Stimulated activated CD4-positive, alpha-beta T cell treated with anti-CD3 and anti-CD28 coated beads, Interleukin-2, amount 100 ng/mL, for 4 hours (primary cell): ENCODE data around the gene ODR4.
"Not testable (repeated sequence)": the region's sequence is repeated elsewhere in the genome, so short reads cannot be mapped to it uniquely, and the experiment has no call there.

ENCODE experiments used
- DNase-seq: peaks from one replicate; pipeline ENCODE4 v3.0.0-alpha.2; 2020; ENCODE audit warnings: low read depth

ODR4 gene

DNA sequence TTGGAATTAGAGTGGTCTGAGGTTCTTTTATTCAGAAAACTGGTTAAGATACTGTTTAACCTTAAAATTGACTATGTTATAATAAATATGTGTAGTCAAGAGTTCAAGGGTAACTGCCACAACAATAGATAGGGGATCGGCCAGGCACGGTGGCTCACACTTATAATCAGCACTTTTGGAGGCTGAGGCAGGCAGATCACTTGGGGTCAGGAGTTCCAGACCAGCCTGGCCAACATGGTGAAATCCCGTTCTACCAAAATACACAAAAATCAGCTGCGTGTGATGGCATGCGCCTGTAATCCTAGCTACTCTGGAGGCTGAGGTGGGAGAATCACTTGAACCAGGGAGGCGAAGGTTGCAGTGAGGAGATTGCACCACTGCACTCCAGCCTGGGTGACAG lies 45.8 kb downstream of the ODR4 start:
- no peak for DNase-seq

DNA sequence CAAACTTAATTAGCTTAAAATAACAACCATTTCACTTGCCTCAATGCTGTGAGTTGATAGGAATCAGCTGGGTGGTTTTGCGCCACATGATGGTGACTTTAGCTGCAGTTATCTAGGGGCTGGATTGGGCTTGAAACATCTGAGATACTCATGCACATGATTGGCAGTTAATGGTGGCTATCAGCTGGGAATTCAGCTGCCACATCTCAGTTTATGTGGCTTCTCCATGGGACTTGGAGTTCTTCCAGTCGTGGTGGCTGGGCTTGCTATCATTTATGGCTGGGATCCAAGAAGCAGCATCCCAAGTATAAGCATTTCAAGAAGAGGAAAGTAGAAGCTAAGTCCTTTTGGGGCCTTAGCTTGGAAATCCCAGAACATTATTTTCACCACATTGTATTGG lies 48.9 kb downstream of the ODR4 start:
- DNase-seq: no peak

DNA sequence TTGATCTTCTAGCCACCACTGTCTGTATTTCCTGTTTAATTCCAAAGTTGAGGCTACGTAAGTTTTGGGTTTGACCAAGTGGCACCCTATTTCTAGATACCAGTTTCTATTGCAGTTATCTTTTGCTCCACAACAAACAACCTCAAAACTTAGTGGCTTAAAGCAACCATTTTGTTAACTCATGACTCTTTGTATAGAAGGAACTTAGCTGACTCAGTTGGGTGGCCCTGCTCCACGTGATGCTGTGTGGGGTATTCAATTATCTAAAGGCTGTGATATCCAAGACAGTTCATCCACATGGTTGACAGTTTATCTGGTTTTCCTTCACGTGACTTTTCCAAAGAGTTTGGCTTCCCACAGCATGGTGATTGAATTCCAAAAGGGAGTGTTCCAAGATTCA lies 50.5 kb downstream of the ODR4 start:
- no peak for DNase-seq

DNA sequence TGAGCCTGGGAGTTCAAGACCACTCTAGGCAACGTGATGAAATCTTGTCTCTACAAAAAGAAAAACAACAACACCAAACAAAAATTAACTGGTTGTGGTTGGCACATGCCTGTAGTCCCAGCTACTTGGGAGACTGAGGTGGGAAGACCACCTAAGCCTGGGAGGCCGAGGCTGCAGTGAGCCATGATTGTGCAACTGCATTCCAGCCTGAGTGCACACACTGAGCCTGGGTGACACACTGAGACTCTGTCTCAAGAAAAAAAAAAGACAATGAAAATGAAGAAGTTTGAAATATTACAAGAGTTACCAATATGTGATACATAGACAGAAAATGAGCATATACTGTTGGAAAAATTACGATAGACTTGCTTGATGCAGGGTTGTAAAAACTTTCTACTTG lies 53.4 kb downstream of the ODR4 start:
- DNase-seq: no peak

DNA sequence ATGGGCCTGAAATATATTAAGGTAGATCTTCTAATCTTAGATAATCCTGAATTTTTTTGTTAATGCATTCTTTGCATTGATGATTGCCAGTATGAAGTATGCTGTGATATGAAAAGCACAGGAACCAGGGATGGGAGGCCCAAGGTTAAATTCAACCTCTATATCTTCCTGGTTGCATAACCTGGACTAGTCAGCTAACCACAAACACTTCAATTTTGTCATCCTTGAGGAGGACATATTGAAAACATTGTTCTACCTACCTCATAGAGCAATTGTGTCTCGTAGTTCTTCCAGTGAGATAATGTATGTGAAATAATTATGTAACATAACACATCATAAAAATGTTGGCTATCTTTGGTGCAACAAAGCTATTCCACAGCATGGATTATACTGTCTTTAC lies 59.7 kb downstream of the ODR4 start:
- DNase-seq: no peak

DNA sequence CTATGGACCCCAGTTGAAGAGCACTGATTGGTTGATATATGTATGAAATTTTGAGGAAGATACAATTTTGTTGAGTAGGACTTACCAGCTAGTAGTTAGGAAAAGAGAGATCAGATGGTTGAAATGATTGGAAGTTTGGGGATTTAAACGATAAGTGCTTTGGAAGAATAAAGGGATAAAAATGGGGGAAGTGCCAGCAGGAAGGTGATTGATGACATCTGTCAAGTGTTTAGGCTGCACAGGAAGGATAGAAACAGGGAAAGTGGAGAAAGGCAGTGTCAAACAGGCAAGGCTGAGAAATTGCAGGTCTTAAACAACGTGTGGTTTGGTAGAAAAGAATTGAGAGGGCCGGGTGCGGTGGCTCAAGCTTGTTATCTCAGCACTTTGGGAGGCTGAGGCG lies 62.9 kb downstream of the ODR4 start:
- no peak for DNase-seq

DNA sequence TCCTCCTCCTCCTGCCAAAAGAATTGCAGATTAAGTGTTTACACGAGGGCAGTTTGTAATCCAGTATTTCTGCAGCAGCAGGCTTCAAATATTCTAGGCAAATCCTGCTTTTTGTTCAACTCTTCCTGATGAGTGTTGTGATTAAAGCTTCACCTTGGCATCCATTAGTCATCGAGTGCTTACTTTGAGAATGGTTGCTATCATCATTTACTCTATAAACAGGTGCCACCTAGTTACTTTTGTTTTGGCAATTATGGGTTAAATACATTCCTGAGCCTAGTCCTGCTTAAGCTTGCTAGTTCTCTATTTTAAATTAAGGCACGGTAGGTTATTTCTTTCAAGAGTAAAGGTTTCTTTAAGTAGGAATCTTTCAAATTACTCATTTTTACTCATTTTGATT lies 64.9 kb downstream of the ODR4 start:
- DNase-seq: no peak

DNA sequence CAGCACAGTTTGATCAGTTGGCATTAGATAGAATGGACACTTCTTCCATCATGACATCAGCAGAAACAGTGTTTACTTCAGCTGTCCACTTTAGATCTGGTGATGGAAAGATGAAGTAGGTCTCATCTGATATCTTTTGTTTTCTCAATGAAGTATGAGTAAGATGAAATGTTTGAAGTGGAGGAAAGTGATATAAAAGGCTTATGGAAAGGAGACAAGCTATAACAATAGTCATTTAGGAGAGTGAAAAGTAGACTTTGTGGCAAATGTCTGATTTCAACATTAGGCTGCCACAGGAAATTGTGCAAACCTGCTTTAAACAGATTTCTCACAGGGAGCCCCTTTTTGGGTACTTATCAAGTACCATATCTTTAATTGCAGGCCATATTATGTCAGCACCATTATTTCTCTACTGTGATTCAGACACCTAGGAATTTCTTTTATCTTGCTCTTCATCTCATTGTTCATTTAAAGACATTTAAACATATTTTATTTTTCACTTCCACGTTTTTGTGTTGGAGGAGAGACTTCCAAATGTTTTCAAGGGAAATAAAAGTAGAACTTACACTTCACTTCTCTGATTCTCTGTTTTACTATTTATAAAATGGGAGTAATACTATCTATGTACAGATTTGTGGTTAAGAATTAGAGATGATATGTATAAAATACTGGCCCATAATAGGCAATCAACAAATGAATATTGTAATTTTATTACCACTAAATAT lies 67.2 kb downstream of the ODR4 start:
- no peak for DNase-seq

DNA sequence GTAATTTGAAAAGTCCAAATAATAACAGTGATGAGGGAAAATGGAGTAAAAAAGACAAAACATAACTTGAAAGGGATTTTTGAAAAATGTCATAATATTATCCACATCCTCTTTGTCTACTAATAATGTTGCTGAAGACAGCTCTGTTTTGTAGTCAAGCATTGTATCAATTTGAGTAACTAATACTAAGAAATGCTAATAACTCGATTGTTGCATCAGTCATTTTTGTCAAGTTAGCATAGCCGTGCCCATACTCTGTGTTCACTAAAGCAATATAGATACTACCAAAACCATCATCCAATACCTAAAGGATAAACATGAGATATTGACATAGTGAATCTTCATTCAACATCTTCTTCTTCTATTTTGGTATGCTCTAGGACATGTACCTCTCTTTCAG lies 68.0 kb downstream of the ODR4 start:
- no peak for DNase-seq

DNA sequence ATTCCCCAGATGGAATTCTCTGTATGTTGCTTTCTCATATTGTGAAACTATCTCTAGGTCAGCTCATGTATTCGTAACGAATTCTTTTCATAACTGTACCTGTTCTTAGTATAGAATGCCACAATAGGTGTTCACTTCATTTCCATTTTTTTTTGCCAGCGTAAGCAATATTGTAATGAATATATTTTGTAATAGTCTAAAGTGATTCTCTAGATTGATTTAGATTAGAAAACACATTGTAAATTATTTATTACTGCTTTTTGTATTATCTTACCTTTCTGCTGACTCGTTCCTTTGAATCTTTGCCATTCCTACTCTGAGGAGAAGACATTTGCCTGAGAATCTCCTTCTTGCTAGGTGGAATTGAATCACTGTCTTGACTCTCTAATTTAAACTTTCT lies 70.5 kb downstream of the ODR4 start:
- no peak for DNase-seq

DNA sequence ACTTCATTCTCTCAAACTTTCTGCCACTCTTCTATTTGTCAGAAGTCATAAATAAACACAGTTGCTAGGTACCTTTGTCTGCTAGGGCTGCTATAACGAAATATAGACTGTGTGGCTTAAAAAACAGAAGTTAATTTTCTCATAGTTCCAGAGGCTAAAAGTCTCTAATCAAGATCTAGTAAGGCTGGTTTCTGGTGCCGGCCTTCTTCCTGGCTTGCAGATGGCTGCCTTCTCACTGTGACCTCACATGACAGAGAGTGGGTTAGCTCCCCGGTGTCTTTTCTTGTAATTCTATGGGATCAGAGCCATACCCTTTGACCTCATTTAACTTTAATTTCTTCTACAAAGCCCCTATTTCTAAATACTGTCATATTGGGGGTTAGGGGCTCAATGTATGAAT lies 79.3 kb downstream of the ODR4 start:
- DNase-seq: no peak

DNA sequence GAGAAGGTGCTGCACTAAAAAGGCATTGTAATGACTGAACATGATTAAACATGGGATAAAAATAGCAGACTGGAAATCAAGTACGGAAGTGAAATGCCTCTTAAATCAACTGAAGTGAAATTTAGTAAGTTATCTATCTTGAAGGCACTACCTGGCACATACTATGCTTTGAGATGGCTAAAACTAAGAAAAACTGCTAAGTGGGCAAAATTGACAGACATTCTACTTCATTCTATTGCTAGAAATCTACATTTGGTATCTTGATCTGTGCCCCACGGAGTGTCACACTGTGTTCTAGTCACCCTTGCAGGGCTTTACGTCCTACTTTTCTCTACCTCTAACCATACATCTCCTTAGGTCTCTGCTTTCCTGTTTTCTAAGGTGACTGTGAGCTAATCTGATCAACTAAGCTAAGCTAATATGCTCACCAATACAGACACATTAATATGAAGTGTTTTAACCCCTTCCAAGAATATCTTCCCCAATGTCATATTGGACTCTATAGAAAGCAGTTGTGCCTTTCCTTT lies 81.2 kb downstream of the ODR4 start:
- no peak for DNase-seq

DNA sequence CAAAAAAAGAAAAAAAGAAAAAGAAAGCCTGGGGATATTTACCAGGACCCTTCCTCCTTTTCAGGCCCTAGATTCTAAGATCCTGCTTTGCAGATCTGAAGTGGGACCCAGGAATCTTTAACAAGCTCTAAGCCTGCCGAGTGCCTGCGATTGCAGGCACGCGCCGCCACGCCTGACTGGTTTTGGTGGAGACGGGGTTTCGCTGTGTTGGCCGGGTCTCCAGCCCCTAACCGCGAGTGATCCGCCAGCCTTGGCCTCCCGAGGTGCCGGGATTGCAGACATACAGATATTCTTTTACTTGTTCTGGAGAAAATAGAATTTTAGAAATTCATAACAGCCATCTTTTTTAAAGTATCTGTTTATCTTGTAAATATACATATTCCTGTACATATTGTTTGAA lies 83.5 kb downstream of the ODR4 start:
- not testable (repeated sequence) for DNase-seq

DNA sequence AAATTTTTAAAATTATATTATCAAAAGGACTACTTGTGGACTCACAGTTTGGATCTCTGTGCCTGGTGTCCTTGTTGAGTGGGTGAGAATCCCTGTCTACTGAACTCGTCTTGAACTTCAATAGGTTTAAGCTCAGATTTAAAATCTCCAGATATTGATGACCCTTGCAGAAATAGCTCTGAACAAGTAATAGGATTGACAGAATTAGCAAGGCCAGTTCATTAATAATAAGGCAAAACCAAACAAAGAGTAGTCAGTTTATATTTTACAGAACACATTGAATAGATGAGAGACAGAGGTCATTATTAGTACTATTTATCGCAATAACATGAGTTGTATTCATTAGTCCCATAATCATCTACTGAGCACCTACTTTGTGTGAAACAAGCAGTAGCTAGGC lies 85.4 kb downstream of the ODR4 start, which contains the start of gene PDC:
TSS of gene PDC (minus strand) at position 101 of the 400 bp plus-strand sequence. CDS start 11,655 bp downstream, outside the sequence.
- DNase-seq: no peak

DNA sequence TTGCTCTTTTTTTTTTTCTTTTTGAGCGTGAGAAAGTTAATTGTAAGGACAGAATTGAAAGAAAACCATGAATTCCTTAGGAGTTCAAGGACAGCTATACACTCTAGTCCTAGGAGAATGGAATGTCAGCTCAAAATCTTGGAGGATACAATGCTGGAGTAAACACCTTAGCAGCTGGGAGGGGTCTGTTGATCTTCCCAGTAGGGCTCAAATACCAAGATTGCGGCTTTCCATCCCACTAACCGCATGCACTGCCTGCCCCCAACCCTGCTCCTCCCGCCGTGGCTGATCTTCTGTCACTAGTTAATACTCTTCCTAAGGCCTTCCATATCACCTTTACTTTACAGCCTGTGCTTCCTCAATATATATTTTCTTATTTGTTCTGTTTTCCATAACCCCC lies 87.9 kb downstream of the ODR4 start:
- no peak for DNase-seq

DNA sequence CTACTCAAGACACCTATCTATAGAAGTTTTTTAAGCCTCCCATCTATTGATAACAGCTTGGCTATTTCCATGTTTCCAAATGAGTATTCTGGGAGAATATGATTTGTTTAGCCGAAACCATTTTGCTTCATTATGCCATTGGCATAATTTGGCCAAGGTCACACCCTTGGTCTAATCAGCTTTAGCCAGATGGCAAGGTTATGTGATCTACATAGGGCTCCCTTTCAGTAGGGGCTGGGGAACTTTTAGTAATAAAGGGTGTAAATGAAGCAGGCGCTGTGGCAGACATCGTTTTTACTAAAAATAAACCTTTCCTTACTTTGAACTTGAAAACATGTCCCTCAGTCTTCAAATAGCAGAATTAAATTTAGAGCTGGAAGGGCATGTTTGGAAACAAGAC lies 88.3 kb downstream of the ODR4 start:
- no peak for DNase-seq

DNA sequence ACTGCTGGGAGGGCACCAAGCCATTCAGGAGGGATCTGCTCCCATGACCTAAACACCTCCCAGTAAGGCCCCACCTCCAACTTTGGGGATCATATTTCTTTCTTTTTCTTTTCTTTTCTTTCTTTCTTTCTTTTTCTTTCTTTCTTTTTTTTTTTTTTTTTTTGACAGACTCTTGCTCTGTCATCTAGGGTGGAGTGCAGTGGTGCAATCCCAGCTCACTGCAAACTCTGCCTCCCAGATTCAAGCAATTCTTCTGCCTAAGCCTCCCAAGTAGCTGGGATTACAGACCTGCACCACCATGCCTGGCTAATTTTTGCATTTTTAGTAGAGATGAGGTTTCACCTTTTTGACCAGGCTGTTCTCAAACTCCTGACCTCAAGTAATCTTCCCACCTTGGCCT lies 89.9 kb downstream of the ODR4 start:
- not testable (repeated sequence) for DNase-seq

DNA sequence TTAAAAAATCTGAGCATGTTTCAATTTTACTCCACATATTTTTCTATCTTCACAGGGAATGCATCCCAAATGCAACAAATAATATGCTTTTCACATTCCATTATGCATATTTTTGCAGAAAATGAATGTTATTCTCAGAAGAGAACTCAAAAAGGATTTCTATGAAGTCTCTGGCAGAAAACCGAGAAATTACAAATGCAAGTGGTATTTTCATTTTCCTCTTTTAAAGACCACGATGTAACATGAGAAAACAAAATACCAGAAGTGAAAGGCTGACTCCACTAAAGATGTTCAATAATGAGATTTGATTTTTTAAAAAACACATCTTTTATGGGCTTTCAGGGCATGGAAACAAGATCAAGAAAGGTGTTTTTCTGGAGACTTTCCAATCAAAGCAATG lies 90.3 kb downstream of the ODR4 start:
- DNase-seq: no peak
